ENCODE data around the gene EHMT1. TPM values are rescaled to one million over a fixed set of nuclear protein-coding genes. Genes with fewer than 3 reads are reported as not detected.

EHMT1 gene
- total RNA-seq, 1 experiment from 2014 or later: 63.9 TPM

DNA sequence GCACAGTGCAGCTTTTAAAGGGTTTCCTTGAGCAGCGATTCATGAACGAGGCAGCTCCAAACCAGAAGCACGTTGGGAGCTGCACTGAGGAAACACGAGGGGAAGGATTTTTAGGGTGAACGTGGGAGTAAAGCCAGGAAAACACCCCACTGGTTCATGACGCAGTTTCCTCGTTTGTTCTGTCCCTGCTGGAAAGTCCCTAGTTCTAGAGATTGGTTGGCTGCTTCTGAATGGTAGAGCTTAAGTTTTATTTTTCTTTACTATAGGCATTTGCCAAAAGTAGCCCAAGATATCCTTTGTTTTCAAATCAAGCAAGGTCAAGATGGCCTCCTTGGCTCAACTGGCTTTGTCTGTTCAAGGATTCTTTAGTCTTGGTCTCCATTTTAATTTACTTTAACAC is 142.2 kb downstream of the EHMT1 start:
- no peak overlapping the region for H3K4me3 ChIP-seq (ENCODE audit: low read depth in 2 of 2, low read length in 2 of 2)
- H3K9me3 ChIP-seq (ENCODE audit: control insufficient read depth, insufficient read depth, low read depth, low read length): no peaks in the 10 kb centered on the region
- intact Hi-C loops (cut with micrococcal nuclease; ENCODE audit: unreplicated experiment): no loop called here
- CTCF ChIA-PET: no interaction called here
- BruUV-seq (replicated peaks): no TSS peak
- DNase-seq (ENCODE audit: low read depth, low spot score) (no peak), ATAC-seq (no peak)
- no peaks in the 10 kb centered on the region for H3K27me3 ChIP-seq (ENCODE audit: control insufficient read depth, insufficient read depth, low read length)
- H3K27ac ChIP-seq (ENCODE audit: low read length): no peak overlapping the region
- POLR2A ChIA-PET: no interaction called here
- H3K4me1 ChIP-seq (ENCODE audit: control insufficient read depth, insufficient read depth, low read length): no peaks in the 10 kb centered on the region
- H3K36me3 ChIP-seq (ENCODE audit: control insufficient read depth, insufficient read depth, low read length): no peaks in the 10 kb centered on the region; the same call in 1 of the 2 replicates
- in situ Hi-C loops (cut with HindIII; ENCODE audit: low pct_unique_long_range_greater_than_20kb, low sequenced_read_pairs): no loop called here
- TF ChIP-seq REST (IDR thresholded peaks at IDR 0.05; ENCODE audit: insufficient read depth in 1 of 2, low read depth in 2 of 2, low read length in 1 of 2): no peak

- TF ChIP-seq, protein P1, sequence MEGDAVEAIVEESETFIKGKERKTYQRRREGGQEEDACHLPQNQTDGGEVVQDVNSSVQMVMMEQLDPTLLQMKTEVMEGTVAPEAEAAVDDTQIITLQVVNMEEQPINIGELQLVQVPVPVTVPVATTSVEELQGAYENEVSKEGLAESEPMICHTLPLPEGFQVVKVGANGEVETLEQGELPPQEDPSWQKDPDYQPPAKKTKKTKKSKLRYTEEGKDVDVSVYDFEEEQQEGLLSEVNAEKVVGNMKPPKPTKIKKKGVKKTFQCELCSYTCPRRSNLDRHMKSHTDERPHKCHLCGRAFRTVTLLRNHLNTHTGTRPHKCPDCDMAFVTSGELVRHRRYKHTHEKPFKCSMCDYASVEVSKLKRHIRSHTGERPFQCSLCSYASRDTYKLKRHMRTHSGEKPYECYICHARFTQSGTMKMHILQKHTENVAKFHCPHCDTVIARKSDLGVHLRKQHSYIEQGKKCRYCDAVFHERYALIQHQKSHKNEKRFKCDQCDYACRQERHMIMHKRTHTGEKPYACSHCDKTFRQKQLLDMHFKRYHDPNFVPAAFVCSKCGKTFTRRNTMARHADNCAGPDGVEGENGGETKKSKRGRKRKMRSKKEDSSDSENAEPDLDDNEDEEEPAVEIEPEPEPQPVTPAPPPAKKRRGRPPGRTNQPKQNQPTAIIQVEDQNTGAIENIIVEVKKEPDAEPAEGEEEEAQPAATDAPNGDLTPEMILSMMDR (IDR thresholded peaks at IDR 0.05): no peak
- no TSS peak for BruUV-seq (replicated peaks)
- H3K36me3 ChIP-seq (ENCODE audit: control insufficient read depth, insufficient read depth, low read length): no peaks in the 10 kb centered on the region; the same call in 1 of the 2 replicates
- H3K4me1 ChIP-seq (ENCODE audit: control insufficient read depth, insufficient read depth, low read length): no peaks in the 10 kb centered on the region
- DNase-seq (ENCODE audit: low read depth, low spot score) (no peak), ATAC-seq (no peak)
- CTCF ChIA-PET: no interaction called here
- H3K4me3 ChIP-seq (ENCODE audit: low read depth in 2 of 2, low read length in 2 of 2): no peak overlapping the region
- H3K27me3 ChIP-seq (ENCODE audit: control insufficient read depth, insufficient read depth, low read length): no peaks in the 10 kb centered on the region
- no peak overlapping the region for H3K27ac ChIP-seq (ENCODE audit: low read length)
- no peaks in the 10 kb centered on the region for H3K9me3 ChIP-seq (ENCODE audit: control insufficient read depth, insufficient read depth, low read depth, low read length)
- intact Hi-C loops (cut with micrococcal nuclease; ENCODE audit: unreplicated experiment): no loop called here
- POLR2A ChIA-PET: no interaction called here
- in situ Hi-C loops (cut with HindIII; ENCODE audit: low pct_unique_long_range_greater_than_20kb, low sequenced_read_pairs): no loop called here
Observed at GRCh38 chr9:137761793-137762192, 143.0 kb downstream of the EHMT1 start.

DNA sequence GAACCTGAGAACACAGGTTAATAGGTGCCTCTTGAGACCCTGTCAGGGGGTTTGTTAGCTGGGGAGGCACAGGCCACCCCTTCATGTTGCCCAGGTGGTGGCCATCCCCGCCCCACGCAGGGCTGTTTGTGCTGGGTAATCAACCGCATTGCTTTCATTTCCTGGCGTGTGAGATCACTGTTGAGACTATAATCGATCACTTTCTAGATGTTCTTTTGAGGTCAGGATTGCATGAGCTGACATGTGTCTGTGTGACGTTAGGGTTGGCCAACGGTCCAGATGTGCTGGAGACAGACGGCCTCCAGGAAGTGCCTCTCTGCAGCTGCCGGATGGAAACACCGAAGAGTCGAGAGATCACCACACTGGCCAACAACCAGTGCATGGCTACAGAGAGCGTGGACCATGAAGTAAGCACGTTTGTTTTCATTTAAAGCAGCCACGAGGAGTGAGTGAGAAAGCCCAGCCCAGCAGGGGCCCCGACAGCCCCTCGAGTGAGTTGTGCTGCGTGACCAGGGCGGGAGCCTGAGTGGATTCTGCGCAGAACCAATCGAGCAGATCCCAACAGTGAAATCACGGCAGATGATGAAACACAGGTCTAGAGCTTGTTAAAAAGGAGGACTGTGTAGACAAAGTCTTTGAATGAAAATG is 143.7 kb downstream of the EHMT1 start:
- DNase-seq (ENCODE audit: low read depth, low spot score) (no peak), ATAC-seq (no peak)
- Histone ChIP-seq H3K4me3 (ENCODE audit: low read depth in 2 of 2, low read length in 2 of 2) (no peak overlapping the region), H3K36me3 (ENCODE audit: control insufficient read depth, insufficient read depth, low read length) (no peaks in the 10 kb centered on the region; the same call in 1 of the 2 replicates), H3K9me3 (ENCODE audit: control insufficient read depth, insufficient read depth, low read depth, low read length) (no peaks in the 10 kb centered on the region), H3K27me3 (ENCODE audit: control insufficient read depth, insufficient read depth, low read length) (no peaks in the 10 kb centered on the region), H3K27ac (ENCODE audit: low read length) (no peak overlapping the region), H3K4me1 (ENCODE audit: control insufficient read depth, insufficient read depth, low read length) (no peaks in the 10 kb centered on the region)
- intact Hi-C loops (cut with micrococcal nuclease; ENCODE audit: unreplicated experiment) (no loop called here), in situ Hi-C loops (cut with HindIII; ENCODE audit: low pct_unique_long_range_greater_than_20kb, low sequenced_read_pairs) (no loop called here)
- TF ChIP-seq POLR2AphosphoS5 (IDR thresholded peaks at IDR 0.05; ENCODE audit: low read depth, low read length) (no peak), TCF7L2 (IDR thresholded peaks at IDR 0.05; ENCODE audit: low read depth, low read length) (no peak), REST (IDR thresholded peaks at IDR 0.05; ENCODE audit: insufficient read depth in 1 of 2, low read depth in 2 of 2, low read length in 1 of 2) (no peak), SIN3A (IDR thresholded peaks at IDR 0.05; ENCODE audit: borderline replicate concordance, insufficient read depth, low read depth, low read length) (no peak)
- TF ChIP-seq, protein P1 (IDR thresholded peaks at IDR 0.05): no peak
- BruUV-seq (replicated peaks): no TSS peak
- ChIA-PET POLR2A (no interaction called here), CTCF (interaction anchor here (0.6 kb wide), 1 partner anchor 76 kb away, joined by 3 read pairs; no protein-coding TSS in a partner anchor)

Data from Panc1 (cell line).